PC-9 (cell line): Measurements from ENCODE around the gene SETD3. TPM values are rescaled to one million over a fixed set of nuclear protein-coding genes. Genes with fewer than 3 reads are reported as not detected.

Experiments used
- BruUV-seq: library from RNA; stranded (reverse); fragments of 400-500 nt; replicated peaks from 2 replicates; lab custom pipeline; 2021; lab: Mats Ljungman, UMichigan
- CTCF ChIA-PET: fragments of 300-600 bp; sonication (Branson Sonifier 250); formaldehyde crosslinking; loops from one replicate; lab custom pipeline; 2022; ENCODE audit warnings: antibody characterized with exemption; lab: Charles Lee
- POLR2A ChIA-PET: fragments of 300-600 bp; sonication (Branson Sonifier 250); formaldehyde crosslinking; loops from one replicate; lab custom pipeline; 2022; ENCODE audit warnings: antibody characterized with exemption; ENCODE audit not compliant: unreplicated experiment; lab: Charles Lee
- DNase-seq, 2 experiments: peaks; one replicate each; pipeline versions ENCODE4 v3.0.0 to v3.0.0-alpha.2; 2015 to 2022; ENCODE audit warnings: mixed read lengths in 1 of 2
- H2AFZ ChIP-seq: fragments of 200-600 bp; sonication (generic); 2 replicates; pipeline ENCODE4 v1.8.1; 2017; ENCODE audit warnings: antibody characterized with exemption
- H3F3A ChIP-seq: fragments of 200-600 bp; sonication (generic); 2 replicates; pipeline ENCODE4 v1.8.1; 2017; ENCODE audit warnings: antibody characterized with exemption, mild to moderate bottlenecking, low read depth; ENCODE audit not compliant: insufficient read depth
- H3K27ac ChIP-seq: fragments of 200-600 bp; sonication (generic); 2 replicates; pipeline ENCODE4 v1.6.1; 2016; ENCODE audit warnings: mixed run types
- H3K27me3 ChIP-seq: fragments of 200-600 bp; sonication (generic); 2 replicates; pipeline ENCODE4 v1.6.1; 2016; ENCODE audit warnings: low read depth, mixed run types; ENCODE audit not compliant: insufficient read depth
- H3K36me3 ChIP-seq: fragments of 200-600 bp; sonication (generic); 2 replicates; pipeline ENCODE4 v1.6.1; 2016; ENCODE audit warnings: low read depth, mixed run types
- H3K4me1 ChIP-seq: fragments of 200-600 bp; sonication (generic); replicated peaks from 2 replicates; pipeline ENCODE4 v1.6.1; 2016; ENCODE audit warnings: mixed run types; ENCODE audit not compliant: insufficient read depth
- H3K4me2 ChIP-seq: fragments of 200-600 bp; sonication (generic); 2 replicates; pipeline ENCODE4 v1.6.1; 2017; ENCODE audit warnings: mixed run types
- H3K4me3 ChIP-seq: fragments of 200-600 bp; sonication (generic); 2 replicates; pipeline ENCODE4 v1.6.1; 2016; ENCODE audit warnings: mixed run types
- H3K79me2 ChIP-seq: fragments of 200-600 bp; sonication (generic); 2 replicates; pipeline ENCODE4 v1.6.1; 2017; ENCODE audit warnings: low read depth, mixed run types
- H3K9me2 ChIP-seq: fragments of 200-600 bp; sonication (generic); 2 replicates; pipeline ENCODE4 v1.8.1; 2017; ENCODE audit warnings: mild to moderate bottlenecking; ENCODE audit not compliant: insufficient read depth
- H3K9me3 ChIP-seq: fragments of 200-600 bp; sonication (generic); 2 replicates; pipeline ENCODE4 v1.8.1; 2016; ENCODE audit warnings: low read depth; ENCODE audit not compliant: insufficient read depth
- H4K20me1 ChIP-seq: fragments of 200-600 bp; sonication (generic); 2 replicates; pipeline ENCODE4 v1.8.1; 2017; ENCODE audit not compliant: insufficient read depth
- CTCF ChIP-seq: fragments of 200-600 bp; sonication (generic); conservative IDR thresholded peaks from 2 replicates; pipeline ENCODE4 v1.6.1; 2017; ENCODE audit warnings: mixed run types, antibody characterized with exemption, mild to moderate bottlenecking, moderate library complexity
- EZH2 ChIP-seq: fragments of 200-600 bp; sonication (generic); IDR thresholded peaks from 2 replicates; pipeline ENCODE4 v1.8.0; 2017; ENCODE audit warnings: antibody characterized with exemption, low read depth
- intact Hi-C: fragments of 100-400 bp; cut with micrococcal nuclease; formaldehyde crosslinking; loops from one replicate; pipeline ENCODE4 v1.10.0; 2022; ENCODE audit not compliant: unreplicated experiment
- total RNA-seq: library from RNA; stranded (reverse); gene quantifications from 2 replicates; pipeline ENCODE4 v1.2.3, GENCODE V29; 2021

SETD3 gene
- total RNA-seq, 1 experiment from 2014 or later: 13.4 TPM

GRCh38 chr14:99377951-99378350 is 102.7 kb downstream of the SETD3 start:
- TF ChIP-seq EZH2 (no peak), CTCF (no peak)
- intact Hi-C loops: no loop called here
- no peaks in the 10 kb centered on the region for H3K27me3 ChIP-seq
- H3F3A ChIP-seq: peaks cover 11% of the 10 kb centered on the region; the same call in 1 of the 2 replicates
- H4K20me1 ChIP-seq: no peaks in the 10 kb centered on the region
- H3K4me1 ChIP-seq: peaks cover 12% of the 10 kb centered on the region
- no peak overlapping the region for H2AFZ ChIP-seq
- ChIA-PET CTCF (no interaction called here), POLR2A (no interaction called here)
- no peak for DNase-seq
- no TSS peak for BruUV-seq
- no peaks in the 10 kb centered on the region for H3K9me2 ChIP-seq
- H3K4me3 ChIP-seq: no peak overlapping the region
- H3K27ac ChIP-seq: no peak overlapping the region
- no peaks in the 10 kb centered on the region for H3K9me3 ChIP-seq
- H3K79me2 ChIP-seq: no peaks in the 10 kb centered on the region
- H3K4me2 ChIP-seq: no peak overlapping the region
- no peaks in the 10 kb centered on the region for H3K36me3 ChIP-seq

- CTCF ChIA-PET: no interaction called here
- BruUV-seq: no TSS peak
- no peak for DNase-seq
These were observed 105.7 kb downstream of the SETD3 start for GRCh38 chr14:99374964-99375363.

GRCh38 chr14:99363616-99364290 is 116.9 kb downstream of the SETD3 start:
- H3K4me3 ChIP-seq: no peak overlapping the region
- no peaks in the 10 kb centered on the region for H3F3A ChIP-seq
- POLR2A ChIA-PET: no interaction called here
- no peaks in the 10 kb centered on the region for H3K79me2 ChIP-seq
- no peaks in the 10 kb centered on the region for H3K9me2 ChIP-seq
- no peaks in the 10 kb centered on the region for H3K4me1 ChIP-seq
- TF ChIP-seq CTCF: no peak
- TF ChIP-seq EZH2: no peak
- H3K36me3 ChIP-seq: no peaks in the 10 kb centered on the region
- H3K9me3 ChIP-seq: no peaks in the 10 kb centered on the region
- peaks cover 37% of the 10 kb centered on the region; the same call in 1 of the 2 replicates for H3K27me3 ChIP-seq
- no peaks in the 10 kb centered on the region for H4K20me1 ChIP-seq
- no peak for DNase-seq
- H2AFZ ChIP-seq: no peak overlapping the region
- intact Hi-C loops: no loop called here
- CTCF ChIA-PET: no interaction called here
- BruUV-seq: no TSS peak
- no peak overlapping the region for H3K27ac ChIP-seq
- no peak overlapping the region for H3K4me2 ChIP-seq

More at GRCh38 chr14:99374964-99375363, 105.7 kb downstream of the SETD3 start:
- Histone ChIP-seq H3K27me3 (no peaks in the 10 kb centered on the region), H3K4me1 (peaks cover 8% of the 10 kb centered on the region), H4K20me1 (no peaks in the 10 kb centered on the region), H3K36me3 (no peaks in the 10 kb centered on the region), H3F3A (peaks cover 11% of the 10 kb centered on the region; the same call in 1 of the 2 replicates), H2AFZ (no peak overlapping the region), H3K9me2 (no peaks in the 10 kb centered on the region), H3K4me3 (no peak overlapping the region), H3K27ac (no peak overlapping the region), H3K79me2 (no peaks in the 10 kb centered on the region), H3K9me3 (no peaks in the 10 kb centered on the region), H3K4me2 (no peak overlapping the region)
- TF ChIP-seq EZH2 (no peak), CTCF (no peak)
- intact Hi-C loops: no loop called here
- POLR2A ChIA-PET: no interaction called here
